HG03439 (cell line): ENCODE data around the gene DDX19B.
"Not testable (repeated sequence)": the region's sequence is repeated elsewhere in the genome, so short reads cannot be mapped to it uniquely, and the experiment has no call there.

Source experiments
- ATAC-seq: cut with Tn5 transposase; IDR thresholded peaks from one replicate; pipeline ENCODE4 v1.9.1; 2021; ENCODE audit warnings: mild to moderate bottlenecking, moderate library complexity; ENCODE audit not compliant: unreplicated experiment

DDX19B gene

GRCh38 chr16:70298988-70299938, at the start of gene DDX19B:
TSS of gene DDX19B (plus strand) at chr16:70299186. CDS start at chr16:70299298, 112 bp downstream.
- ATAC-seq, result peak; percentile 74

- ATAC-seq, result not testable (repeated sequence)
Observed at GRCh38 chr16:70249697-70250096, 49.3 kb upstream of the DDX19B start.

- ATAC-seq, result peak; percentile 48
Observed at GRCh38 chr16:70250748-70251628, 48.0 kb upstream of the DDX19B start.

GRCh38 chr16:70251629-70252354, 47.2 kb upstream of the DDX19B start, which contains the start of gene EXOSC6:
TSS of gene EXOSC6 (minus strand) at chr16:70251940. CDS start at chr16:70251900, 40 bp downstream.
- ATAC-seq, result peak; percentile 86

- ATAC-seq, result no peak
Observed at GRCh38 chr16:70252355-70252988, 46.5 kb upstream of the DDX19B start.

- ATAC-seq, result no peak
Observed at GRCh38 chr16:70253291-70254106, 45.5 kb upstream of the DDX19B start.

GRCh38 chr16:70254180-70254964, 44.6 kb upstream of the DDX19B start:
- no peak for ATAC-seq

GRCh38 chr16:70254965-70255286, 44.1 kb upstream of the DDX19B start:
- ATAC-seq, result no peak

- ATAC-seq, result no peak
Observed at GRCh38 chr16:70255574-70255973, 43.4 kb upstream of the DDX19B start.

- no peak for ATAC-seq
Observed at GRCh38 chr16:70257391-70257790, 41.6 kb upstream of the DDX19B start.

GRCh38 chr16:70258065-70258464, 40.9 kb upstream of the DDX19B start:
- ATAC-seq, result no peak

- ATAC-seq, result no peak
Observed at GRCh38 chr16:70258946-70259345, 40.0 kb upstream of the DDX19B start.

GRCh38 chr16:70259903-70260302, 39.1 kb upstream of the DDX19B start:
- not testable (repeated sequence) for ATAC-seq

- ATAC-seq, result no peak
Observed at GRCh38 chr16:70267516-70267915, 31.5 kb upstream of the DDX19B start.

GRCh38 chr16:70267922-70268321, 31.1 kb upstream of the DDX19B start:
- ATAC-seq, result not testable (repeated sequence)

- no peak for ATAC-seq
Observed at GRCh38 chr16:70269471-70269870, 29.5 kb upstream of the DDX19B start.

GRCh38 chr16:70270176-70270575, 28.8 kb upstream of the DDX19B start:
- ATAC-seq, result no peak

GRCh38 chr16:70271696-70272095, 27.3 kb upstream of the DDX19B start:
- no peak for ATAC-seq

GRCh38 chr16:70276392-70276791, 22.6 kb upstream of the DDX19B start:
- no peak for ATAC-seq
